Measurements from ENCODE around the gene FSTL5. TPM values are rescaled to one million over a fixed set of nuclear protein-coding genes. Genes with fewer than 3 reads are reported as not detected.

The FSTL5 gene
- total and polyA plus RNA-seq, 9 of the 15 experiments (the other 6 are each of a cell fraction or from before 2014, with no cell fraction given): 0.09 to 3.1 (median 0.50) TPM; not detected in 1

- no peak for TF ChIP-seq RBM15 (IDR thresholded peaks at IDR 0.05; ENCODE audit: insufficient read depth, low read length)
- no peak for TF ChIP-seq ZBTB7A (IDR thresholded peaks at IDR 0.05; ENCODE audit: borderline replicate concordance, control insufficient read depth, low read depth, low read length)
- TF ChIP-seq, protein P1, sequence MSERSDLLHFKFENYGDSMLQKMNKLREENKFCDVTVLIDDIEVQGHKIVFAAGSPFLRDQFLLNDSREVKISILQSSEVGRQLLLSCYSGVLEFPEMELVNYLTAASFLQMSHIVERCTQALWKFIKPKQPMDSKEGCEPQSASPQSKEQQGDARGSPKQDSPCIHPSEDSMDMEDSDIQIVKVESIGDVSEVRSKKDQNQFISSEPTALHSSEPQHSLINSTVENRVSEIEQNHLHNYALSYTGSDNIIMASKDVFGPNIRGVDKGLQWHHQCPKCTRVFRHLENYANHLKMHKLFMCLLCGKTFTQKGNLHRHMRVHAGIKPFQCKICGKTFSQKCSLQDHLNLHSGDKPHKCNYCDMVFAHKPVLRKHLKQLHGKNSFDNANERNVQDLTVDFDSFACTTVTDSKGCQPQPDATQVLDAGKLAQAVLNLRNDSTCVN (CRISPR knock-in tag; IDR thresholded peaks at IDR 0.05): no peak
- TF ChIP-seq ETV6 (IDR thresholded peaks at IDR 0.05; ENCODE audit: borderline replicate concordance in 1 of 2, low read depth in 2 of 2, low read length in 1 of 2): no peak
- TF ChIP-seq ETV6 (CRISPR knock-in tag; IDR thresholded peaks at IDR 0.05; ENCODE audit: borderline replicate concordance): no peak
- TF ChIP-seq ZNF57 (CRISPR knock-in tag; IDR thresholded peaks at IDR 0.05): no peak
- no peak for TF ChIP-seq ELF4 (CRISPR knock-in tag; IDR thresholded peaks at IDR 0.05)
- no peak for TF ChIP-seq ZBTB2 (IDR thresholded peaks at IDR 0.05)
- TF ChIP-seq RB1 (IDR thresholded peaks at IDR 0.05; ENCODE audit: low read depth): no peak
- no peak for TF ChIP-seq JUN (IDR thresholded peaks at IDR 0.05; ENCODE audit: borderline replicate concordance, low read depth, low read length)
- TF ChIP-seq JUN (CRISPR knock-in tag; IDR thresholded peaks at IDR 0.05; ENCODE audit: borderline replicate concordance): no peak
- TF ChIP-seq XRCC5 (IDR thresholded peaks at IDR 0.05; ENCODE audit: low read depth, low read length): no peak
- no peak for TF ChIP-seq TRIM28 (IDR thresholded peaks at IDR 0.05)
- TF ChIP-seq MED1 (CRISPR knock-in tag; IDR thresholded peaks at IDR 0.05; ENCODE audit: borderline replicate concordance): no peak
- TF ChIP-seq, protein P2, sequence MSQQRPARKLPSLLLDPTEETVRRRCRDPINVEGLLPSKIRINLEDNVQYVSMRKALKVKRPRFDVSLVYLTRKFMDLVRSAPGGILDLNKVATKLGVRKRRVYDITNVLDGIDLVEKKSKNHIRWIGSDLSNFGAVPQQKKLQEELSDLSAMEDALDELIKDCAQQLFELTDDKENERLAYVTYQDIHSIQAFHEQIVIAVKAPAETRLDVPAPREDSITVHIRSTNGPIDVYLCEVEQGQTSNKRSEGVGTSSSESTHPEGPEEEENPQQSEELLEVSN (IDR thresholded peaks at IDR 0.05; ENCODE audit: borderline replicate concordance in 1 of 2, extremely low read depth in 1 of 2, insufficient read depth in 1 of 2, insufficient read length in 1 of 2, low read depth in 1 of 2, low read length in 1 of 2, poor library complexity in 1 of 2, severe bottlenecking in 1 of 2): no peak
- TF ChIP-seq SIRT6 (IDR thresholded peaks at IDR 0.05; ENCODE audit: low read depth, low read length): no peak
- no peak for TF ChIP-seq ILK (tag; IDR thresholded peaks at IDR 0.05; ENCODE audit: borderline replicate concordance, low read depth)
- in situ Hi-C loops (cut with MboI): no loop called here
- H3K27me3 ChIP-seq (ENCODE audit: control insufficient read depth in 2 of 2, insufficient read depth in 2 of 2, low read length in 2 of 2): no peaks in the 10 kb centered on the region
- H2AFZ ChIP-seq (ENCODE audit: low read depth, low read length): no peak overlapping the region
- H3K4me3 ChIP-seq: no peak overlapping the region
- no peaks in the 10 kb centered on the region for H3K4me1 ChIP-seq (replicated peaks in 1 of 2; ENCODE audit: control insufficient read depth in 2 of 2, insufficient read depth in 2 of 2, low read length in 2 of 2)
- H3K79me2 ChIP-seq (ENCODE audit: control insufficient read depth, insufficient read depth, low read length): no peaks in the 10 kb centered on the region
- POLR2A ChIA-PET: no interaction called here
- no peaks in the 10 kb centered on the region for H4K20me1 ChIP-seq (replicated peaks; ENCODE audit: control insufficient read depth, insufficient read depth, low read length)
- H3K4me2 ChIP-seq (ENCODE audit: insufficient read depth, low read length): no peak overlapping the region
- no peaks in the 10 kb centered on the region for H3K36me3 ChIP-seq (ENCODE audit: control insufficient read depth, insufficient read depth, low read length)
- H3K27ac ChIP-seq (ENCODE audit: extremely low read depth, low read depth, low read length): no peak overlapping the region
- FAIRE-seq (no peak), DNase-seq (ENCODE audit: extremely low read depth in 1 of 4, low spot score in 3 of 4) (no peak), ATAC-seq (no peak)
- WGBS (ENCODE audit: insufficient coverage, low coverage, missing lambda C conversion rate): no CpG with 5 or more reads among the region's 4 CpGs
- intact Hi-C loops (cut with micrococcal nuclease): no loop called here
- H3K9me1 ChIP-seq (ENCODE audit: control insufficient read depth, insufficient read depth, low read length): no peaks in the 10 kb centered on the region
- CTCF ChIA-PET (ENCODE audit: low intra/inter-chr PET ratio): no interaction called here
- no peaks in the 10 kb centered on the region for H3K9me3 ChIP-seq (replicated peaks; ENCODE audit: control insufficient read depth, insufficient read depth, low read depth, low read length)
- no peak overlapping the region for H3K9ac ChIP-seq (ENCODE audit: insufficient read depth in 1 of 2, low read depth in 2 of 2, low read length in 2 of 2)
- no TSS peak for BruUV-seq (replicated peaks)
Observed at GRCh38 chr4:161792991-161793390, 370.8 kb downstream of the FSTL5 start.
